ENCODE measurements around the gene TMEM203. TPM values are rescaled to one million over a fixed set of nuclear protein-coding genes. Genes with fewer than 3 reads are reported as not detected.

The TMEM203 gene
- total RNA-seq, 1 donor from 2014 or later: 26.6 TPM

DNA sequence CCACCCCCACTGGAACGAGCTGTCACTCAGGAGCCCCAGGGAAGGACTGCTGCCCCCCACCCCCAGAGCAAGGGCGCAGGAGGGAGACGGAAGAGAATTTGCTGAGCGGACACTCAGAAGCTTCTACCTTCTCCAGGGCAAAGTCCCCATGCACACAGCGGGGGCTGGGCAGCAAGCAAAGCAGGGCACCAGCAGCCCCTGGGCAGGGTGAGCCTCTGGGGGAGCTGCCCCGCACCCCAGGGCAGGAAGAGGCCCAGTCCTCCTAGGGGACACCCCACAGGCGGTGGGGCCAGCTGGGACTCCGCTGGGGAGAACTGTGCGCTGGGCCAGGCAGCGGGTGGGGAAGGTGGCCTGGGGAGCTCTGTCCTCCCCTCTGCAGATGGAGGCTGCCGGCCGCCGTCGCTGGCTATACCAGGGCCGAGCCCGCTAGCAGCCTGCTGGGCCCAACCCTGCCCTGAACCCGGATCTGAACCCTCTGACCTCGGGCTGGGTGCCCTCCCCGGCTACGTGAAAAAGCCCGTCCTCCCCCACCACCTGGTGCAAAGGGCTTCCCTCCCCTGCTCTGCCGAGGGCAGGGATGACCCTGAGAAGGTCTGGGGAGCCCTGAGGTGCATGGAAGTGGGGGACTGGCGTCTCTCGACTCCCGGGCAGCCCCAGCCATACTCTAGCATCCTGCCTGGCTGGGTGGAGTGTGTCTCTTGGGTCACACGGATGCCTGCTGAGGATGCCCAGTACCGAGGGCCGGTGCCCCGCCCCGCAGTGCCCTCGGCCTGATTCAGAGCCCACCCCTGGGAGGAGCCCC lies 24.7 kb upstream of the TMEM203 start:
- Histone ChIP-seq H3K9me3 (no peaks in the 10 kb centered on the region), H3K27ac (no peak overlapping the region), H3K4me3 (no peak overlapping the region), H3K4me1 (peaks cover 13% of the 10 kb centered on the region), H3K27me3 (ENCODE audit: low read depth) (peaks cover 60% of the 10 kb centered on the region), H3K36me3 (no peaks in the 10 kb centered on the region)
- no peak for DNase-seq
- intact Hi-C loops (cut with DNase I): no loop called here
- no peak for ATAC-seq
- TF ChIP-seq, protein P1, sequence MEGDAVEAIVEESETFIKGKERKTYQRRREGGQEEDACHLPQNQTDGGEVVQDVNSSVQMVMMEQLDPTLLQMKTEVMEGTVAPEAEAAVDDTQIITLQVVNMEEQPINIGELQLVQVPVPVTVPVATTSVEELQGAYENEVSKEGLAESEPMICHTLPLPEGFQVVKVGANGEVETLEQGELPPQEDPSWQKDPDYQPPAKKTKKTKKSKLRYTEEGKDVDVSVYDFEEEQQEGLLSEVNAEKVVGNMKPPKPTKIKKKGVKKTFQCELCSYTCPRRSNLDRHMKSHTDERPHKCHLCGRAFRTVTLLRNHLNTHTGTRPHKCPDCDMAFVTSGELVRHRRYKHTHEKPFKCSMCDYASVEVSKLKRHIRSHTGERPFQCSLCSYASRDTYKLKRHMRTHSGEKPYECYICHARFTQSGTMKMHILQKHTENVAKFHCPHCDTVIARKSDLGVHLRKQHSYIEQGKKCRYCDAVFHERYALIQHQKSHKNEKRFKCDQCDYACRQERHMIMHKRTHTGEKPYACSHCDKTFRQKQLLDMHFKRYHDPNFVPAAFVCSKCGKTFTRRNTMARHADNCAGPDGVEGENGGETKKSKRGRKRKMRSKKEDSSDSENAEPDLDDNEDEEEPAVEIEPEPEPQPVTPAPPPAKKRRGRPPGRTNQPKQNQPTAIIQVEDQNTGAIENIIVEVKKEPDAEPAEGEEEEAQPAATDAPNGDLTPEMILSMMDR (IDR thresholded peaks at IDR 0.05): no peak

DNA sequence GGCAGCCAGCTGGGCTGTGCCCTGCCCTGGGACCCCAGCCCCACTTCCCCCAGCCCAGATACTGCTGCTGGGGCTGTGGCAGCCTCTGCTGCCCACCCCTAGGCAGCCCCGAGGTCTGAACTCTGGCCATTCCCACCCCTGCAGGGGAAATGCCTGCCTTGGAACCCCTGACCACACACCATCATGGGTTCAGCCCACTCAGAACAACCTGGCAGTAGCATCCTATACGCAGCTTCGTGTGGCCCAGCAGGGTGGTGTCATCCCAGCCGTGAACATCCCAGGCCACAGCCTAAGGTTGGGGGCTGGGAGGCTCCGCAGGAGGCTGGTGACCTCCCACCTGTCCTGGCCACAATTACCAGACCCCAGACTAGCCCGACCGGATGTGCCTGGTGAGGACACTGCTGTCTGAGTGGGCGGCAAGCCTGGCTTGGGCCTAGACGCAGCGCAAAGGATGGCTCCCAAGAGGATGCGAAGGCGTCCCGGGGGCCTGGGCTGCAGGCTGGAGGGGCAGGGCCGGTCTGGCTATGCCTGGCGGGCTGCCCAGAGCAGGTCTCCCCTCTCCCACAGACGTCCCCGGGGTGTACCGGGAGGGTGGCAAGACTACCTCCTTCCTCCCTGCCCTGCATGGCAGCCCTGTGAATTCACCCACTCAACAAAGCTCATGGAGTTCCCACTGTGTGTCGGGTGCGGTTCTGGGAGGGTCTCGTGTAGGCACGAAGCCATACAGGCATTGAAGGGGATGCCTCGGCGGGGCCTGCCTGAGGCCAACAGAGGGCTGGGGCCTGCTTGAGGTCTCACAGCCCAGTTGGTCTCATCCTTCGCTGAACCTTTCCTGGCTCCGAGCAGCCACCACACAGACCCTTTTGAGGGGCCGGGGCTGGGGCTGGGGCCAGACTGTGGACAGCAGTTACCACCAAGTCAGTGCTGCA lies 23.8 kb upstream of the TMEM203 start:
- H3K27me3 ChIP-seq (ENCODE audit: low read depth): peaks cover 53% of the 10 kb centered on the region
- H3K4me3 ChIP-seq: no peak overlapping the region
- H3K4me1 ChIP-seq: peaks cover 17% of the 10 kb centered on the region
- TF ChIP-seq, protein P1 (IDR thresholded peaks at IDR 0.05): no peak
- no peaks in the 10 kb centered on the region for H3K36me3 ChIP-seq
- no peak for DNase-seq
- ATAC-seq: no peak
- intact Hi-C loops (cut with DNase I): no loop called here
- no peaks in the 10 kb centered on the region for H3K9me3 ChIP-seq
- H3K27ac ChIP-seq: no peak overlapping the region

DNA sequence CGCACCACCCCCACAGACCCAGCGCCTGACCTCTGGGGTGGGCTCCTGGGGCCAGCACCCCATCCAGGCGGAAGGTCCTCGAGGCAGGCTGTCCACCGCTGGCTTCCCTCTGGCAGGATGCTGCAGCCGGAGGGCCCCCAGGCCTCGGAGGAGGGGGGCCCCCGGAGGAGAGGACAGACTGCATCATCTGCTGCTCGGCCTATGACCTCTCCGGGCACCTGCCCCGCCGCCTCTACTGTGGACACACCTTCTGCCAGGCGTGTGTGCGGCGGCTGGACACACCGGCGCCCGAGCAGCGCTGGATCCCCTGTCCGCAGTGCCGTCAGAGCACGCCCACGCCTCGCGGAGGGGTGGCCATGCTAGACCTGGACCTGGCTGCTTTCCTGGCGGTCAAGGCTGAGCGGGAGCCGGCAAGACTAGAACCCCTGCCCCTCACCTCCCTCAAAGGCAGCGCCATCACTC lies 23.1 kb upstream of the TMEM203 start:
- Histone ChIP-seq H3K27me3 (ENCODE audit: low read depth) (peaks cover 49% of the 10 kb centered on the region), H3K9me3 (no peaks in the 10 kb centered on the region), H3K36me3 (no peaks in the 10 kb centered on the region), H3K4me1 (peaks cover 21% of the 10 kb centered on the region), H3K4me3 (no peak overlapping the region), H3K27ac (no peak overlapping the region)
- intact Hi-C loops (cut with DNase I): no loop called here
- TF ChIP-seq, protein P1 (IDR thresholded peaks at IDR 0.05): no peak
- ATAC-seq (no peak), DNase-seq (no peak)

DNA sequence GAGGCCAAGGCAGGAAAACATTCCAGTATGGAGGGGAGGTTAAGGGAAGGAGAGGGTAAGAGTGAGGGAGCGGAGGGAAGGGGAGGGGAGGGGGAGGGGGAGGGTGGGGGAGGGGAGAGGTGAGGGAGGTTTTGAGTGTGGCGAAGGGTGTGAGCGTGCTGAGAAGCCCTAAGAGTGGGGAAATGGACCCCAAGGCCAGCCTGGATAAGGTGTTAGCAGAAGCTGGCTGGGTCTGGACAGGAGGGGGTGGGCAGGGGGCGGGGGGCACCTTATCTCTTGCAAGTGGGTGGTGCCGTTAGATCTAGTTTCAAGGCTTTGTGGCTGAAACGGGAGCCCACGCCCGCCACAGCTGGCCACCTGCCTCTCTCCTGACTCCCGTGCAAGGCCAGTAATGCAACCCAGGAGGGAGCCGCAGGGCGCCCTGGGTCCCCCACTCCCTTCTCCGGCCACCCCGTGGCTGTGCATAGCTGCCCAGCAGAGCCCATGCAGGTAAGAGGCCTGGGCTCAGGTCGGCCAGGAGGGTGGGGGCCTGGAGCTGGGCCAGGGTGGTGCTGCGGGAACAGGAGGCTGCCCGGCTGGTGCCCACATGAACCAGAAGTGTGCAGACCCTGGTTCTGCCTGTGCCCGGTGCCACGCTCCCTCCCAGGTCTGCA lies 22.5 kb upstream of the TMEM203 start:
- Histone ChIP-seq H3K27me3 (ENCODE audit: low read depth) (peaks cover 45% of the 10 kb centered on the region), H3K36me3 (no peaks in the 10 kb centered on the region), H3K4me1 (peaks cover 23% of the 10 kb centered on the region), H3K9me3 (no peaks in the 10 kb centered on the region), H3K27ac (no peak overlapping the region), H3K4me3 (no peak overlapping the region)
- no peak for ATAC-seq
- DNase-seq: no peak
- TF ChIP-seq, protein P1 (IDR thresholded peaks at IDR 0.05): no peak
- intact Hi-C loops (cut with DNase I): no loop called here

Measured in lower lobe of right lung (tissue), 2 donors.